HS-5 (cell line): ENCODE data around the gene RIPK4.

ENCODE experiments used
- DNase-seq: peaks from one replicate; pipeline ENCODE4 v3.0.0-alpha.2; 2012; ENCODE audit warnings: low read depth

RIPK4 gene

DNA sequence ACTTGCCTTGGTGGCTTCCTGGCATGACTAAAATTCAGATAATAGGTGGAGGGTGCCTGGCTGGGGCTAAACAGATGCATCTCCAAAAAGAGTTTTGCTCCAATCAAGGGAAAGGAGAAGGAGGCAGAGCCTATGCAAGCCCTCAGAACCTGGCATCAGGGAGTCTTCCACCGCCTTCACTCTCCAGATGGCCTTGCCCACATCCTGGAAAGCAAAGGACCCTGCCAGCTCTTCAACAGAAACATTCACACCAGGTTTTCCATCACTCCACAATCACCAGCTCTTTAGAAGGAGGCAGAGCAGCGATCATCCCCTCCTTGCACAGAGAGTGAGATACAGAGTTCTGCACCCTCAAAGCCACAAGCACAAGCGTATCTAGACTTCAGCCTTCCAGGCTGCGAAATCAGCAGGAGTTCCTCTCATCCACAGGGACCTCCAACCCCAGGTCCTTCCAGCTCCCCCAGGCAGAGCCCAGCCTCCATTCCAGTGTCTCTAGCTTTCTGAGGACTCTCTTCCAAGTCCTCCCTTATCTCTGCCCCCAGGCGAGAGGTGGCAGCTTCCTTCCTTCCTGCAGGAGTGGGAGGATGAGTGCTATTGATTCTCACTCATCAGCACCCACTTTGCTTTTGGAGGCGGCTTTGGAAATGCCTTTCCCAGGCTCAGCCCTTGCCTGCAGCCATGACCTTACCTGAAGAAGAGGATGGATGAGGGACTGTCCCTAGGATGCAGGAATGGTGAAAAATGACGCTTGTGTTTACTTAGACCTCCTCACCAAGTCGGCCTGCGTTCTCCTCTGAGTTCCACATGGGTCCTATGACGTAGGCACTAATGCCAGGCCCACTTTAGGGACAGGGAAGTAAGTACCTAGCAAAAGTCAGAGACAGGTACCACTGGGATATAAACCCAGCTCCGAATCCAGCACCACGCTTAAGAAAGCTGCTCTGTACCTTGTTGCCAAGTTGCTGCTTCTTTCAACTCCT is 75.4 kb downstream of the RIPK4 start:
- no peak for DNase-seq
